SU-DHL-6 (cell line): ENCODE results near the gene BARD1.

Experiments used
- H2AFZ ChIP-seq: fragments of 200-600 bp; sonication (generic); 2 replicates; pipeline ENCODE4 v1.6.1; 2014; ENCODE audit warnings: low read depth, mild to moderate bottlenecking, moderate library complexity, mixed read lengths, antibody characterized with exemption, low read length; ENCODE audit not compliant: severe bottlenecking
- H3F3A ChIP-seq: fragments of 200-600 bp; shearing (Covaris generic); 2 replicates; pipeline ENCODE4 v1.6.0; 2016; ENCODE audit warnings: antibody characterized with exemption, mild to moderate bottlenecking; ENCODE audit not compliant: insufficient read depth
- H3K27ac ChIP-seq: fragments of 200-600 bp; sonication (generic); 2 replicates; pipeline ENCODE4 v1.5.1; 2016; ENCODE audit warnings: low read depth, mild to moderate bottlenecking, low read length, moderate library complexity, mixed read lengths
- H3K27me3 ChIP-seq: fragments of 200-600 bp; sonication (generic), shearing (Covaris generic); 2 replicates; pipeline ENCODE4 v1.6.0; 2014; ENCODE audit warnings: mild to moderate bottlenecking, low read length
- H3K36me3 ChIP-seq: fragments of 200-600 bp; sonication (generic); 2 replicates; pipeline ENCODE4 v1.6.1; 2014; ENCODE audit warnings: mild to moderate bottlenecking, low read length, mixed read lengths
- H3K4me2 ChIP-seq: fragments of 300-600, 200-600 bp; shearing (Covaris generic), sonication (generic); 2 replicates; pipeline ENCODE4 v1.6.0; 2014; ENCODE audit warnings: low read length, low read depth, mild to moderate bottlenecking; ENCODE audit not compliant: poor library complexity, severe bottlenecking
- H3K4me3 ChIP-seq: fragments of 200-600 bp; sonication (generic); 2 replicates; pipeline ENCODE4 v1.5.1; 2014; ENCODE audit warnings: antibody characterized with exemption, low read length, mild to moderate bottlenecking, mixed read lengths; ENCODE audit not compliant: insufficient read depth, poor library complexity, severe bottlenecking
- H3K79me2 ChIP-seq: fragments of 200-600 bp; sonication (generic); 2 replicates; pipeline ENCODE4 v1.6.1; 2014; ENCODE audit warnings: mild to moderate bottlenecking, low read length, moderate library complexity; ENCODE audit not compliant: insufficient read depth
- H3K9ac ChIP-seq: fragments of 200-600 bp; sonication (generic); 2 replicates; pipeline ENCODE4 v1.7.0; 2014; ENCODE audit warnings: mild to moderate bottlenecking, low read length
- H3K9me2 ChIP-seq: fragments of 200-600 bp; sonication (generic); replicated peaks from 2 replicates; pipeline ENCODE4 v1.6.1; 2014; ENCODE audit warnings: low read length; ENCODE audit not compliant: insufficient read depth
- H3K9me3 ChIP-seq: fragments of 200-600 bp; sonication (generic); 2 replicates; pipeline ENCODE4 v1.6.1; 2014; ENCODE audit warnings: low read length, mixed read lengths; ENCODE audit not compliant: insufficient read depth
- H4K20me1 ChIP-seq: fragments of 200-600 bp; sonication (generic); 2 replicates; pipeline ENCODE4 v1.6.1; 2014; ENCODE audit warnings: low read depth, mild to moderate bottlenecking, antibody characterized with exemption, low read length, moderate library complexity, mixed read lengths
- CTCF ChIP-seq: fragments of 200-600 bp; sonication (generic); IDR thresholded peaks from one replicate; pipeline ENCODE4 v1.5.1; 2017; ENCODE audit warnings: antibody characterized with exemption, mild to moderate bottlenecking, low read length, moderate library complexity; ENCODE audit not compliant: insufficient read depth, poor library complexity, severe bottlenecking
- EZH2phosphoT487 ChIP-seq: fragments of 200-600 bp; sonication (generic), shearing (Covaris generic); conservative IDR thresholded peaks from 2 replicates; pipeline ENCODE4 v1.6.1; 2018; ENCODE audit warnings: mild to moderate bottlenecking, antibody characterized with exemption, low read length, moderate library complexity, mixed read lengths

BARD1 gene

GRCh38 chr2:214716811-214717560 is 92.5 kb downstream of the BARD1 start:
- Histone ChIP-seq H3K36me3 (no peaks in the 10 kb centered on the region), H3K9me3 (no peaks in the 10 kb centered on the region), H4K20me1 (no peaks in the 10 kb centered on the region), H2AFZ (no peak overlapping the region), H3K79me2 (no peaks in the 10 kb centered on the region), H3K4me3 (no peak overlapping the region), H3K27me3 (no peaks in the 10 kb centered on the region), H3K4me2 (no peak overlapping the region), H3F3A (no peaks in the 10 kb centered on the region), H3K9me2 (no peaks in the 10 kb centered on the region), H3K9ac (no peak overlapping the region), H3K27ac (no peak overlapping the region)
- TF ChIP-seq CTCF (no peak), EZH2phosphoT487 (no peak)

GRCh38 chr2:214715025-214715424 is 94.5 kb downstream of the BARD1 start:
- Histone ChIP-seq H3K27ac (no peak overlapping the region), H3K9ac (no peak overlapping the region)
- TF ChIP-seq CTCF: no peak
- no peak for TF ChIP-seq EZH2phosphoT487

GRCh38 chr2:214713080-214713830 is 96.2 kb downstream of the BARD1 start:
- H3K4me3 ChIP-seq: no peak overlapping the region

More at GRCh38 chr2:214715025-214715424, 94.5 kb downstream of the BARD1 start:
- Histone ChIP-seq H3K9me2 (no peaks in the 10 kb centered on the region), H4K20me1 (no peaks in the 10 kb centered on the region), H3K36me3 (no peaks in the 10 kb centered on the region), H3K9me3 (no peaks in the 10 kb centered on the region), H3F3A (no peaks in the 10 kb centered on the region), H3K4me2 (no peak overlapping the region), H2AFZ (no peak overlapping the region), H3K79me2 (no peaks in the 10 kb centered on the region), H3K4me3 (no peak overlapping the region), H3K27me3 (no peaks in the 10 kb centered on the region)

More at GRCh38 chr2:214713080-214713830, 96.2 kb downstream of the BARD1 start:
- H3K9me2 ChIP-seq: no peaks in the 10 kb centered on the region
- H3K9ac ChIP-seq: no peak overlapping the region
- H2AFZ ChIP-seq: no peak overlapping the region
- H3F3A ChIP-seq: no peaks in the 10 kb centered on the region
- H3K36me3 ChIP-seq: no peaks in the 10 kb centered on the region
- H3K27me3 ChIP-seq: no peaks in the 10 kb centered on the region
- no peaks in the 10 kb centered on the region for H4K20me1 ChIP-seq
- no peak overlapping the region for H3K27ac ChIP-seq
- H3K79me2 ChIP-seq: no peaks in the 10 kb centered on the region
- TF ChIP-seq EZH2phosphoT487 (no peak), CTCF (no peak)
- no peak overlapping the region for H3K4me2 ChIP-seq
- no peaks in the 10 kb centered on the region for H3K9me3 ChIP-seq
